Prostate gland (tissue), 2 donors: ENCODE data around the gene GLCE. TPM values are rescaled to one million over a fixed set of nuclear protein-coding genes. Genes with fewer than 3 reads are reported as not detected.

Experiments used
- DNase-seq: peaks from one replicate; pipeline ENCODE4 v3.0.0-alpha.2; 2019; ENCODE audit warnings: low spot score
- H3K27ac ChIP-seq, 2 donors: fragments of 200-600 bp; sonication (generic); 2 replicates each; pipeline ENCODE4 v1.5.1; 2017 to 2019
- H3K27me3 ChIP-seq: fragments of 200-600 bp; sonication (generic); replicated peaks from 2 replicates; pipeline ENCODE4 v1.5.1; 2019; ENCODE audit not compliant: insufficient read depth
- H3K36me3 ChIP-seq, 2 donors: fragments of 200-600 bp; sonication (generic); 1 replicate in 1 of 2; 2 replicates in 1 of 2; pipeline versions ENCODE4 v1.5.1 to v1.8.1; 2017 to 2019
- H3K4me1 ChIP-seq: fragments of 200-600 bp; sonication (generic); replicated peaks from 2 replicates; pipeline ENCODE4 v1.5.1; 2019
- H3K4me3 ChIP-seq, 2 donors: fragments of 200-600 bp; sonication (generic); 2 replicates each; pipeline ENCODE4 v1.5.1; 2017 to 2019
- H3K9me3 ChIP-seq: fragments of 200-600 bp; sonication (generic); 2 replicates; pipeline ENCODE4 v1.5.1; 2017
- POLR2A ChIP-seq: fragments of 450-650 bp; IDR thresholded peaks from one replicate; pipeline ENCODE4 v1.6.1; 2016; ENCODE audit warnings: antibody characterized with exemption, mild to moderate bottlenecking
- POLR2AphosphoS5 ChIP-seq: sonication (generic); formaldehyde crosslinking; IDR thresholded peaks from one replicate; pipeline ENCODE4 v1.6.1; 2017; ENCODE audit warnings: antibody characterized with exemption
- WGBS: methylation state at CpG from one replicate; pipeline ENCODE4 v1.1.5; 2018; 5-methylcytosine and 5-hydroxymethylcytosine counted together
- intact Hi-C: fragments of 100-400 bp; cut with DNase I; formaldehyde crosslinking; loops from one replicate; pipeline ENCODE4 v1.14.2; 2022
- total RNA-seq, 2 donors: library from RNA; depleted of rRNA; stranded (reverse); fragments of >200 nt; gene quantifications; one replicate each; pipeline ENCODE4 v1.1.0, GENCODE V29; 2016
- TF ChIP-seq, protein P1 (sequence below), 4 experiments: fragments of 200-600 bp in 2 of 4; fragments of 450-650 bp in 2 of 4; sonication (generic) in 2 of 4; IDR thresholded peaks; 1 replicate in 3 of 4; 2 replicates in 1 of 4; pipeline ENCODE4 v1.5.1; 2016 to 2019; ENCODE audit warnings: antibody characterized with exemption in 4 of 4, mild to moderate bottlenecking in 2 of 4, moderate library complexity in 2 of 4

Gene GLCE
- total RNA-seq, 2 donors from 2014 or later: 17.4 TPM

DNA sequence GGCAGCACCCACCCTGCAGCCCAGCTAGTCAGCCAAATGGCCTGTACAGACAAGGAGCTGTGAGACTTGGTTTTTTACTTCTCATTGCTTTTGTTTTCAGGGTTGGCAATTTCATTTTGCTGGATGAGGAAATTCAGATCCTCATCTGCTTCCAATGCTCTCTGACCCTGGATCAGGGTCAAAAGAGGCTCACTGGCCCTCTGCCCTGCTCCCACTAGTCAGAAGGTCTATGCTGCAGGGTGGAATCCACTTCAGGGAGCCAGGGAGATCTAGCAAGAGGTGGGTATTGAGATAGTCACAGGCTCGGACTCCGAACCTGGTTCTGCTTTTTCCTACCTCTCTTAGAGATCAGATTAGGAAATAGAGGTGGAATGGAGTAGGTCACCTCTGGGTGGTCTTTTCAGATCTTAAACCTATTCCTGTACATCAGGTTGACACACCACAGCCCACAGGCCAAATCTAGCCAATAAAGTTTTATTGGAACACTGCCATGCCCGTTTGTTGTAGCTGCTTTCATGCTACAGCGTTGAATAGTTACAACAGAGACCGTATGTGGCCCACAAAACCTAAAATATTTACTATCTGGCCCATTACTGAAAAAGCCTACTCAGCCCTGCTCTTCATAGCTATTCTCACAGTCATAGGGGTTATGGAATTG, 26.4 kb upstream of the GLCE start:
- H3K4me1 ChIP-seq: no peaks in the 10 kb centered on the region
- H3K27me3 ChIP-seq: no peaks in the 10 kb centered on the region
- intact Hi-C loops: no loop called here
- H3K9me3 ChIP-seq: no peaks in the 10 kb centered on the region
- H3K36me3 ChIP-seq: no peaks in the 10 kb centered on the region
- TF ChIP-seq POLR2AphosphoS5: no peak
- TF ChIP-seq POLR2A: no peak
- TF ChIP-seq, protein P1, sequence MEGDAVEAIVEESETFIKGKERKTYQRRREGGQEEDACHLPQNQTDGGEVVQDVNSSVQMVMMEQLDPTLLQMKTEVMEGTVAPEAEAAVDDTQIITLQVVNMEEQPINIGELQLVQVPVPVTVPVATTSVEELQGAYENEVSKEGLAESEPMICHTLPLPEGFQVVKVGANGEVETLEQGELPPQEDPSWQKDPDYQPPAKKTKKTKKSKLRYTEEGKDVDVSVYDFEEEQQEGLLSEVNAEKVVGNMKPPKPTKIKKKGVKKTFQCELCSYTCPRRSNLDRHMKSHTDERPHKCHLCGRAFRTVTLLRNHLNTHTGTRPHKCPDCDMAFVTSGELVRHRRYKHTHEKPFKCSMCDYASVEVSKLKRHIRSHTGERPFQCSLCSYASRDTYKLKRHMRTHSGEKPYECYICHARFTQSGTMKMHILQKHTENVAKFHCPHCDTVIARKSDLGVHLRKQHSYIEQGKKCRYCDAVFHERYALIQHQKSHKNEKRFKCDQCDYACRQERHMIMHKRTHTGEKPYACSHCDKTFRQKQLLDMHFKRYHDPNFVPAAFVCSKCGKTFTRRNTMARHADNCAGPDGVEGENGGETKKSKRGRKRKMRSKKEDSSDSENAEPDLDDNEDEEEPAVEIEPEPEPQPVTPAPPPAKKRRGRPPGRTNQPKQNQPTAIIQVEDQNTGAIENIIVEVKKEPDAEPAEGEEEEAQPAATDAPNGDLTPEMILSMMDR (IDR thresholded peaks at IDR 0.05): no peak
- no peak overlapping the region for H3K4me3 ChIP-seq
- WGBS: 52% methylated on average over 5 of the region's 5 CpGs
- H3K27ac ChIP-seq: peak overlapping the region in 1 of 2 donors; percentile 40
- DNase-seq: no peak

- no peaks in the 10 kb centered on the region for H3K4me1 ChIP-seq
- no peak overlapping the region for H3K27ac ChIP-seq
- no peak overlapping the region for H3K4me3 ChIP-seq
- intact Hi-C loops: no loop called here
- H3K36me3 ChIP-seq: no peaks in the 10 kb centered on the region
- no peaks in the 10 kb centered on the region for H3K9me3 ChIP-seq
- TF ChIP-seq POLR2A (no peak), POLR2AphosphoS5 (no peak)
- TF ChIP-seq, protein P1 (IDR thresholded peaks at IDR 0.05): no peak
- WGBS: 70% methylated on average over 2 of the region's 2 CpGs
- no peaks in the 10 kb centered on the region for H3K27me3 ChIP-seq
- DNase-seq: no peak
Measured at GRCh38 chr15:69134791-69135190, 25.6 kb upstream of the GLCE start.

- no peak for DNase-seq
- no peaks in the 10 kb centered on the region for H3K36me3 ChIP-seq
- WGBS: 88% methylated on average over 2 of the region's 2 CpGs
- H3K4me1 ChIP-seq: no peaks in the 10 kb centered on the region
- no peaks in the 10 kb centered on the region for H3K27me3 ChIP-seq
- no peaks in the 10 kb centered on the region for H3K9me3 ChIP-seq
- intact Hi-C loops: no loop called here
- no peak overlapping the region for H3K4me3 ChIP-seq
- no peak overlapping the region for H3K27ac ChIP-seq
- TF ChIP-seq POLR2AphosphoS5: no peak
Measured at GRCh38 chr15:69135499-69135898, 24.9 kb upstream of the GLCE start.

DNA sequence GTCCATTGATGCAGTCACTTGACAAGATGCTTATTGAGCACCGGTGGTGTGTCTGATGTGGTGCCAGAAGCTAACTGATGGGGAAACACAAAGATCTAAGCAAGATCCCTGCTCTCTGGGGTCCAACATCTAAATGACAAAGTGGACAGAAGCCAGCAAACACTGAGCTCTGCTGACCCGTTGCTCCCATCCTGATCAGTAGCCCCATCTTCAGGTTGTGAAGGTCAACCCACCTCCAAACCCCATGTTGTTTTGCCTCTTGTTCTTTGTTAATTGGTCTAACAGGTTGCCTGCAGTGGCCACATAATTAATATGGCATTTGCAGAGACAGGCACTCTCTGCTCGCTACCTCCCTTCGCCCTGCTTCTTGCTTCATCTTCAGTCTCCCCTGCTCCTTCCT, 21.5 kb upstream of the GLCE start:
- no peaks in the 10 kb centered on the region for H3K9me3 ChIP-seq
- WGBS: 60% methylated on average over 4 of the region's 4 CpGs
- H3K4me1 ChIP-seq: no peaks in the 10 kb centered on the region
- DNase-seq: no peak
- no peak overlapping the region for H3K27ac ChIP-seq
- TF ChIP-seq, protein P1 (IDR thresholded peaks at IDR 0.05): no peak
- TF ChIP-seq POLR2A (no peak), POLR2AphosphoS5 (no peak)
- no peak overlapping the region for H3K4me3 ChIP-seq
- H3K36me3 ChIP-seq: no peaks in the 10 kb centered on the region
- H3K27me3 ChIP-seq: no peaks in the 10 kb centered on the region
- intact Hi-C loops: no loop called here

DNA sequence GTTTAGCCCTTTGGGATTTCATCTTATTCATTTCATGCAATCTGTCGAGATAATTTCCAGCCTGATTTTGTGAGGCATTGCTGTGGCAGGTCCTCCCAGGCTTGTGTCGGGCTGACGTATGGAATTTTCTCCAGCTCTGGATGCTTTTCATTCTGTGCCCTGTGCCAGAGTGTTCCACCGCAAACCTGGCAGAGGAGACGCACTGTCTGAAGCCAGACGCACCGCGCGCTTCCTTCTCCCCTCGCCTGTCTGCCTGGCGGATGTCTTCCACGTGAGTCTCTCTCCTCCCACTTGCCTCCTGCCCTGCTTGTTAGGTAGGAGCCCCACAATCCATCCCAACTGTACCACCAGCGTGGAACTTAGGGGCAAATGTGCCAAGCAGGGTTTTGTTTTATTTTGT, 20.1 kb upstream of the GLCE start:
- Histone ChIP-seq H3K27ac (no peak overlapping the region), H3K4me1 (no peaks in the 10 kb centered on the region), H3K4me3 (no peak overlapping the region), H3K36me3 (no peaks in the 10 kb centered on the region), H3K9me3 (no peaks in the 10 kb centered on the region), H3K27me3 (no peaks in the 10 kb centered on the region)
- TF ChIP-seq POLR2AphosphoS5 (no peak), POLR2A (no peak)
- TF ChIP-seq, protein P1 (IDR thresholded peaks at IDR 0.05): no peak
- 57% methylated on average over 13 of the region's 13 CpGs for WGBS
- peak; percentile 31 for DNase-seq
- intact Hi-C loops: no loop called here
